Measurements from ENCODE around the gene BCL11B.

The BCL11B gene

GRCh38 chr14:99168330-99168729 is 103.7 kb downstream of the BCL11B start:
- H3K9me3 ChIP-seq (ENCODE audit: low read length), result no peaks in the 10 kb centered on the region
- no peaks in the 10 kb centered on the region for H3K36me3 ChIP-seq (ENCODE audit: insufficient read depth, low read length)
- H3K27ac ChIP-seq (ENCODE audit: low read depth, low read length, poor library complexity, severe bottlenecking), result no peak overlapping the region
- no peaks in the 10 kb centered on the region for H3K4me1 ChIP-seq (ENCODE audit: insufficient read depth, low read length, severe bottlenecking)
- H3K9me2 ChIP-seq (ENCODE audit: low read depth, low read length), result no peaks in the 10 kb centered on the region
- no peaks in the 10 kb centered on the region for H3K79me2 ChIP-seq (ENCODE audit: insufficient read depth, low read length)
- H4K20me1 ChIP-seq (ENCODE audit: insufficient read depth, low read length), result no peaks in the 10 kb centered on the region
- H3K4me3 ChIP-seq (ENCODE audit: low read depth, low read length, poor library complexity, severe bottlenecking), result no peak overlapping the region
- H2AFZ ChIP-seq (ENCODE audit: low read length), result no peak overlapping the region
- no peak for TF ChIP-seq EZH2 (IDR thresholded peaks at IDR 0.05; ENCODE audit: borderline replicate concordance, low read length)
- TF ChIP-seq, protein P1, sequence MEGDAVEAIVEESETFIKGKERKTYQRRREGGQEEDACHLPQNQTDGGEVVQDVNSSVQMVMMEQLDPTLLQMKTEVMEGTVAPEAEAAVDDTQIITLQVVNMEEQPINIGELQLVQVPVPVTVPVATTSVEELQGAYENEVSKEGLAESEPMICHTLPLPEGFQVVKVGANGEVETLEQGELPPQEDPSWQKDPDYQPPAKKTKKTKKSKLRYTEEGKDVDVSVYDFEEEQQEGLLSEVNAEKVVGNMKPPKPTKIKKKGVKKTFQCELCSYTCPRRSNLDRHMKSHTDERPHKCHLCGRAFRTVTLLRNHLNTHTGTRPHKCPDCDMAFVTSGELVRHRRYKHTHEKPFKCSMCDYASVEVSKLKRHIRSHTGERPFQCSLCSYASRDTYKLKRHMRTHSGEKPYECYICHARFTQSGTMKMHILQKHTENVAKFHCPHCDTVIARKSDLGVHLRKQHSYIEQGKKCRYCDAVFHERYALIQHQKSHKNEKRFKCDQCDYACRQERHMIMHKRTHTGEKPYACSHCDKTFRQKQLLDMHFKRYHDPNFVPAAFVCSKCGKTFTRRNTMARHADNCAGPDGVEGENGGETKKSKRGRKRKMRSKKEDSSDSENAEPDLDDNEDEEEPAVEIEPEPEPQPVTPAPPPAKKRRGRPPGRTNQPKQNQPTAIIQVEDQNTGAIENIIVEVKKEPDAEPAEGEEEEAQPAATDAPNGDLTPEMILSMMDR (IDR thresholded peaks at IDR 0.05; ENCODE audit: low read length), result no peak
- H3F3A ChIP-seq (ENCODE audit: insufficient read depth, low read length), result no peaks in the 10 kb centered on the region
- no peak overlapping the region for H3K4me2 ChIP-seq (ENCODE audit: low read length)
- no peaks in the 10 kb centered on the region for H3K27me3 ChIP-seq (ENCODE audit: insufficient read depth, low read length)
- no peak overlapping the region for H3K9ac ChIP-seq (ENCODE audit: low read length)

GRCh38 chr14:99166506-99166905 is 105.5 kb downstream of the BCL11B start:
- Histone ChIP-seq H3F3A (ENCODE audit: insufficient read depth, low read length) (no peaks in the 10 kb centered on the region), H3K9me2 (ENCODE audit: low read depth, low read length) (no peaks in the 10 kb centered on the region), H3K9me3 (ENCODE audit: low read length) (no peaks in the 10 kb centered on the region), H3K36me3 (ENCODE audit: insufficient read depth, low read length) (no peaks in the 10 kb centered on the region), H4K20me1 (ENCODE audit: insufficient read depth, low read length) (no peaks in the 10 kb centered on the region), H3K4me3 (ENCODE audit: low read depth, low read length, poor library complexity, severe bottlenecking) (no peak overlapping the region), H3K4me2 (ENCODE audit: low read length) (no peak overlapping the region), H3K9ac (ENCODE audit: low read length) (no peak overlapping the region), H3K27ac (ENCODE audit: low read depth, low read length, poor library complexity, severe bottlenecking) (no peak overlapping the region), H3K27me3 (ENCODE audit: insufficient read depth, low read length) (no peaks in the 10 kb centered on the region), H3K79me2 (ENCODE audit: insufficient read depth, low read length) (no peaks in the 10 kb centered on the region), H3K4me1 (ENCODE audit: insufficient read depth, low read length, severe bottlenecking) (no peaks in the 10 kb centered on the region), H2AFZ (ENCODE audit: low read length) (no peak overlapping the region)
- no peak for TF ChIP-seq EZH2 (IDR thresholded peaks at IDR 0.05; ENCODE audit: borderline replicate concordance, low read length)
- TF ChIP-seq, protein P1 (IDR thresholded peaks at IDR 0.05; ENCODE audit: low read length), result no peak

DNA sequence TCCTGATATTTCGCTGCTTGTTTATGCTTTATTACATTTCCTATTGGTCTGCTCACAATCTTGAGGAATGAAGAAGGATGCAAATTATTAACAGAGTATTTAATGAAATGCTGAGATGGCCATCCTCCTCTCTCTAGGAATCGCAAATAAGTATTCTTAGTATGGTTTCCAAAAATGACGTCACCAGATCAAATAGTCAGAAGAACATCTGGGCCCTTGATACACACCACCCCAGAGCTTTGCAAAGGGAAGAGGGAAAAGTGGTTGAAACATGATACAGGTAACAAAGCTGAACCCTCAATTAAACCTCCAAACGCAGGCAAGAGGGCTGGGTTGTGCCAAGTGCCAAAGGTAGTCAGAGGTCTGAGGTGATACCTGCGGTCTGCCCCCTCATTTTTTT is 107.3 kb downstream of the BCL11B start:
- TF ChIP-seq, protein P1 (IDR thresholded peaks at IDR 0.05; ENCODE audit: low read length), result no peak
- no peak for TF ChIP-seq EZH2 (IDR thresholded peaks at IDR 0.05; ENCODE audit: borderline replicate concordance, low read length)
- Histone ChIP-seq H3K4me1 (ENCODE audit: insufficient read depth, low read length, severe bottlenecking) (no peaks in the 10 kb centered on the region), H4K20me1 (ENCODE audit: insufficient read depth, low read length) (no peaks in the 10 kb centered on the region), H3K36me3 (ENCODE audit: insufficient read depth, low read length) (no peaks in the 10 kb centered on the region), H3K9me3 (ENCODE audit: low read length) (no peaks in the 10 kb centered on the region), H3K27me3 (ENCODE audit: insufficient read depth, low read length) (no peaks in the 10 kb centered on the region), H3K79me2 (ENCODE audit: insufficient read depth, low read length) (no peaks in the 10 kb centered on the region), H3K27ac (ENCODE audit: low read depth, low read length, poor library complexity, severe bottlenecking) (no peak overlapping the region), H3K9me2 (ENCODE audit: low read depth, low read length) (no peaks in the 10 kb centered on the region), H3K4me3 (ENCODE audit: low read depth, low read length, poor library complexity, severe bottlenecking) (no peak overlapping the region), H3F3A (ENCODE audit: insufficient read depth, low read length) (no peaks in the 10 kb centered on the region), H3K4me2 (ENCODE audit: low read length) (no peak overlapping the region), H3K9ac (ENCODE audit: low read length) (no peak overlapping the region), H2AFZ (ENCODE audit: low read length) (no peak overlapping the region)
